HG02943 (cell line): ENCODE results near the gene MAPT.
"Not testable (repeated sequence)": the region's sequence is repeated elsewhere in the genome, so short reads cannot be mapped to it uniquely, and the experiment has no call there.

Experiments used
- ATAC-seq: cut with Tn5 transposase; IDR thresholded peaks from one replicate; pipeline ENCODE4 v1.9.1; 2021; ENCODE audit warnings: mild to moderate bottlenecking, low read depth, moderate library complexity; ENCODE audit not compliant: unreplicated experiment

Gene MAPT

GRCh38 chr17:46000292-46000691, 105.9 kb downstream of the MAPT start:
- no peak for ATAC-seq

- ATAC-seq = no peak
These were observed 106.4 kb downstream of the MAPT start for GRCh38 chr17:46000757-46001156.

- no peak for ATAC-seq
These were observed 107.3 kb downstream of the MAPT start for GRCh38 chr17:46001390-46002310.

- ATAC-seq = no peak
These were observed 108.1 kb downstream of the MAPT start for GRCh38 chr17:46002311-46002972.

GRCh38 chr17:46002973-46003316, 108.6 kb downstream of the MAPT start:
- no peak for ATAC-seq

GRCh38 chr17:46003907-46004748, 109.8 kb downstream of the MAPT start:
- ATAC-seq = no peak

- ATAC-seq = not testable (repeated sequence)
These were observed 111.7 kb downstream of the MAPT start for GRCh38 chr17:46006082-46006481.

- no peak for ATAC-seq
These were observed 113.2 kb downstream of the MAPT start for GRCh38 chr17:46007461-46007965.

GRCh38 chr17:46008591-46008990, 114.2 kb downstream of the MAPT start:
- no peak for ATAC-seq

GRCh38 chr17:46009681-46010596, 115.6 kb downstream of the MAPT start:
- ATAC-seq = no peak

GRCh38 chr17:46010597-46011186, 116.3 kb downstream of the MAPT start:
- ATAC-seq = no peak

GRCh38 chr17:46011711-46012505, 117.6 kb downstream of the MAPT start:
- ATAC-seq = no peak

GRCh38 chr17:46012506-46013079, 118.2 kb downstream of the MAPT start:
- ATAC-seq = no peak

- no peak for ATAC-seq
These were observed 118.8 kb downstream of the MAPT start for GRCh38 chr17:46013127-46013501.

GRCh38 chr17:46013502-46014165, 119.3 kb downstream of the MAPT start:
- ATAC-seq = no peak

- ATAC-seq = not testable (repeated sequence)
These were observed 125.1 kb downstream of the MAPT start for GRCh38 chr17:46019408-46019925.

GRCh38 chr17:46020023-46020761, 125.8 kb downstream of the MAPT start:
- ATAC-seq = no peak
